GM19035 (cell line): ENCODE data around the gene TVP23C.

Experiments used
- ATAC-seq: cut with Tn5 transposase; IDR thresholded peaks from one replicate; pipeline ENCODE4 v1.9.1; 2021; ENCODE audit not compliant: unreplicated experiment

TVP23C gene

DNA sequence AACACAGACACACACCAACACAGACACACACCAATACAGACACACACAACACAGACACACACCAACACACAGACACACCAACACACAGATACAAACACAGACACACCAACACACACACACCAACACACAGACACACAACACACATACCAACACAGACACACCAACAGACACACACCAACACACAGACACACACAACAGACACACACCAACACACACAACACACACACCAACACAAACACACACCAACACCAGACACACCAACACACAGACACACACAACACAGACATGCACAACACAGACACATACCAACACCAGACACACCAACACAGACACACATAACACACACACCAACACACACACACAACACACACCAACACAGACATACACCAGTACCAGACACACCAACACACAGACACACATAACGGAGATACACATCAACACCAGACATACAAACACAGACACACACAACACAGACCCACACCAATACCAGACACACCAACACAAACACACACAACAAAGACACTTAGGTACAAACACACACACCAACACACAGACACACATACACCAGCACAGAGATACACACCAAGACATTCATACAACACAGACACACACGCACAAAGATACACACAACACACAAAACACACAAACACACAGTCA, 98.1 kb downstream of the TVP23C start:
- ATAC-seq, result no peak

DNA sequence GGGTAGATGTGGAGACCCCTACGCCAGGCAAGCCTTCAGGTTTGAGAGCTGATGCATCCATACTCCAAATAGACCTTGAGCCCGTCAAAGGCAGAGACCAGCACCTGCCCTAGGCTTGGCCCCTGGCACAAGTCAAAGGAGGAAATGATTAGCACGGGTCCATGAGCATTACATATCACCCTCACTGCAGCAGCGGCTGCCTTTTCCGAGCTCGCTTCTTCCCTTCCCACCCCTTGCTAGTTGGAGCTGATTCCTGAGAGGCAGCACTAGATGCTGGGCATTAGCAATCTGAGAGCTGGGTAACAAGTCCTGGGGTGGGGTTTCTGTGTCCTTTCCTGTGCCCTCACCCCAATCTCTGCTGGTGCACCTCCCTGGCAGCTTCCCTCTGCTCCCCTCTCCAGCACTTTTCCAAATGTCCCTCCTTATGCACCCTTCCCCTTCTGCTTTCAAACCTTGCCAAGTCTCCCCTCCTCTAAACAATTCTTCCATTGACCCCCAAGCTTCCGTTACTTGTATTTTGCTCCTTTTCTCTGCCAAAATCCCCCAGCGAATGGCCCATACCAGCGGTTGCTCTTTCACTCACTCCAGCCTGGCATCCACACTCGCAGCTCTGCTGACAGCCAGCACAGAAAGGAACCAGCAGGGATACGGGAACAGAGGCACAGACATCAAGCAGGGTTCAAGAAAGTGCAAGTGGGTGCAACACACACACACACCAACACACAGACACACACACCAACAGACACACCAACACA, 98.9 kb downstream of the TVP23C start:
- no peak for ATAC-seq

DNA sequence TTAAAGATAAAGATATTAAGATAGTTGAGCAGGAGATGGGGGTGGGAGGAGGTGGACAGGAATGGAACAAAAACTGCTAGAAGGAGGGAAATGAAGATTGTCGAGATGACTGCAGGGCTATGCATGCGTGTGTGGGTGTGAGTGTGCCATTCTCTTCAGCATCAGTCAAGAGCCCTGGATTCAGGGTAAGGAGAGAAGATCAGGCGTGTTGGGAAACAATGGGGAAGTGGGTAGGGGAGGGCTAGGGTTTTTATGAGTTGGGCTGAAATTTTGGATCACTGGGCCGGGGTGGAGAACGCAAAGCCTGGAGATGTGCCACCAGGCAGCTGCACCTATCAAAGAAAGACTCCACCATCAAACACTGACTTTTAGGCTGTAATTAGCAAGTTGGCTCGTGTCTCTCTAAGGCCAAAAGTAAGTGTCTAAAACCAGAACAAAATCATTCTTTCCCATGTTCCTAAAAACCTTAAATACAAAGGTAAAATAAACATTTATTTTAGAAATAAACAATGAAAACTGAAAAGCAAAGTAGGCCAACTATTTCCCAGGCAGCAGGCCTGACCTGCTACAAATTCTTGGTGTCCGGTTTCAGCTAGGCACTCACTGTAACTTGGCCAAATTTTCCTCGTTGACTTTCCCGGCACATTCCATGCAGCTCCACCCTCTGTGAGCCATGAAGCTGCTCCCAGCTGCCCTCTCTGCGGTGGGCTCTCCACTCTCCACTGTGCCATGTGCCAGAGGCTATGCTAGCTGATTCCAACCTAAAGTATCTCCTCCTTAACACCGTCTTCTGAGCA, 100.1 kb downstream of the TVP23C start:
- no peak for ATAC-seq

DNA sequence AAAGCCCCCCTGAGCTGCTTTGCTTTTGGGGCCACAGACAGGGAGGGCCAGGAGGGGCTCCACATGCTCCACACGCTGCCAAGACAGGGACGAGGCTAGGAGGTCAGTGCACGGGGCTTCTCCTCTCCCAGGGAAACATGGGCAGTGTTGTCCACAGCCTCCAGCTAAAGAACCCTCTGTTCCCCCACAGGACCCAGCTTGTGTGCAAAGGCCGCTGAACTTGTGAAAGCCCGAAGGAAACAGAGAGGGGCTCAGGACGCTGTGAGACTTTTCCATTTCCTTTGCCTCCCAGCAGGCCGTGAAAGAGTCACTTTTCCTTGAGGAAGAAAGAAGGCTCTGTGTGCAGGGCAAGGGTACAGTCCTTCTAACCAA, 105.6 kb downstream of the TVP23C start:
- ATAC-seq, result no peak

DNA sequence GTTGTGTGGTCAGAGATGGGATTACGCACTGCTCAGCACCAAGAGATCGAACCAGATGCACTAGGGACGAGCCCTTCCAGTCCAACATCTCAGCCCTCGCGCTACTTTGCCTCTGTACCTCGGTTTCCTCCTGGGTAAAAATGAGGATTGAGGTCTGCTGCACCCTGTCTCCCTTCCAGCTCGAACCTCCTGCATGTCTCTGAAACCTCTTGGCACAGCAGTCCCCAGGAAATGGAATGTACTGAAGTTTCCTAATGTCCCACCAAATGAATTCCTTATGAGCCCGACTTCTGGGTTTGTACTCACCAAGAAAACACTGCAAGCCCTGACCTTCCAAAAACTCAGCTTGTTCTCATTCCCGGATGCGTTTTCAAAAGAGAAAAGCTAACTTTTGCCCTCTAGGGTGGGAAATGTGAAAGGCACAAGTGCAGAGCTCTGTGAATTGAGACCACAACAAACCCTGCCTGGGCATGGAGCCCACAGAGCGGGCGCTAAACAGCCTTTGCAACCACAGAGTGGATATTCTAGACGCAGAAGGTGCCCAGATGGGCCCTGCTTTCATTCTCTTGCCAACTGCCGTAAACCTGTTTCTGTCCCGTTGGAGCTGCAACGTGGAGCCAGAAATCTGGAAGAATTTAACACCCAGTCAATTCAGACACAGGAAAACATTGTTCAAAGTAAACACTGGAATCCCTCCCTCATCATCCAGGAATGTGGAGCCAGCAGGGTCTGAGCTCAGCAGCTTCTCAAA, 106.1 kb downstream of the TVP23C start:
- no peak for ATAC-seq

DNA sequence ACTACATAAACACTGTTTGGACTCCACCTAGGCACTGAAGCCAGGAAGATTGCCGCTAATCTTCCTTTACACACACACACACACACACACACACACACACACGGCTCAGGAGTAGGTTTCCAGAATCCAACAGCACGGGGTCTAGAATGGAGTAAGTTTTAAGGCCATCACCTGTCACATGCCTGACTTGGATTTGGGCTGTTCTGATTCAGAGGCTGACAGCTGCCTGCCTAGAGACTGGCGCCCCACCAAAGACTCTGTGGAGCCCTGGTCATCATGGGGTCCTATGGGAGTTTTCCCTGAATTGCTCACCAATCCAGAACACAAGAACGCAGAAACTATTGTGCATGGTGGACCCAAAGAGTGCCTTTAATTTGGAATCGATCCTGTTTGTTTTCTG, 106.8 kb downstream of the TVP23C start:
- no peak for ATAC-seq

DNA sequence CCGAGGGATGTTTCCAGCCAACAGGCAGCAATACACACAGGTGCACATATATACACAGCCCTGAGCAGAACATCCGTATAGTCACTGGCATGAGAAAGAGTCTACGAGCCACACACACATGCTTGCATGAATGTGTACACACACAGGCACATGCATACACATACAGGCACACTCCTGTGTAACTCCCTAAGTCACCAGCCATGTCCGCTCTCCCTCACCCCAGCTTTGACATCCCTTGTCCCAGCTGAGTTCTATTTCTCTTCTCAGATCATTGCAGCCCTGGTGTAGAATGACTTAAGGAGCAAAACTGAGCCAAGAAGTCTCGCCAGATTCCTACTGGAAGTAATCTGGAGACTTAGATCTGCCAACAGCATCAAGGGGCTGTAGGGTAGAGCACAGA, 108.9 kb downstream of the TVP23C start:
- ATAC-seq, result no peak

DNA sequence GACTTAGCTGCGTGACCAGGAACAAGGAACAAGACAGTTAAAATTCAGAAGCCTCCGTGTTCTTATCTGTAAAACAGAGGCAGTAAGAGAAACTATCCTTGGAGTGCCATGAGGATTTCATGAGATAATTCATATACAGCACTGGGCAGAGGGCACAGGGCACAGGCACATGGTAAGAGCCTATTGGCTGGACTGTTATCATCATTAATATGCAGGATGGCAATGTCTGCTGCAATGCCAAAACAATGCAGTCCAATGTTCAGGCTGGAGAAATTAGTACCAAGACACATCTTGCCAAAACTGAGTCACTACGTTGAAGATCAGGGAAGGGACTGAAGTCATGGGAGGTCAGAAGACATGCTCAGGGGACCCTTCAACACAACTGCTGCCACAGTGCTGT, 109.5 kb downstream of the TVP23C start:
- no peak for ATAC-seq

DNA sequence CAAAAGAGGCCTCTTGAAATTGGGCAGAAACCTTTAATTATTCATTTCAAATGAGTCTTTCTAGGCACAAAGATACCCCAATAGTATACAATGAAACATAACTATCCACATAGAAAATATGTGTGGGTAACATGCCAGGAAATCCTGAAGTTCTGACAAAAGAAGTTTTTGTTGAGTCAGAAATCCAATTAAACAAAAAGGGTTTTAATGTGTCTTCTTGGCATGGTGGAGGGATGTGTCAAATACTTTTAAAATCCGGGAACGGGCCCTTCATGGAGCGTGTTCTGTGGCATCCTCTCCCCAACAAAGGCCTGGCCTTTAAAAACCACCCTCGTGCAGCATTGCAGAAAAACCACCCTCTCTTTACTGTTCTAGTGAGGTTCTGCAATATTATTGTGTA, 110.0 kb downstream of the TVP23C start:
- no peak for ATAC-seq

DNA sequence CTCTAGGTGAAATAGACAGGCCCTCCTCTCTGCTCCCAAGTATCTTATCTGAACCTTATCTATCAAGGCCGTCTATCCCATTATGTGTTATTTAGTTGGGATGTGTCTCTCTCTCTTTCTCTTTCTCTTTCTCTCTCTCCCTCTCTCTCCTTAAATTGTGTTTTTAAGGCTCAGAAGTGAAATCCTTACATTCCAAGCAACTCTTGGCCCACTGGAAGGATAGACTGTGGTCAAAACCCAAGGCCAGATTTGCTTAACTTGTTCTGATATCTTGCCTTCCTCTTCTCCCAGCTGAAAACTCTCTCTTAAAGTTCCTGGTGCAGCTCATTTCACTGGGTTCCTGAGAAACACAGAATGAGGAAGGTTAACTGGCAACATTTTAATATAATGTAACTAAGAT, 110.5 kb downstream of the TVP23C start:
- ATAC-seq, result no peak
